Bone marrow (tissue), 2 donors: ENCODE measurements around the gene IGLL1.

Experiments
- DNase-seq, 2 donors: peaks; one replicate each; lab custom pipeline; 2025; lab: John Stamatoyannopoulos, UW

The IGLL1 gene

DNA sequence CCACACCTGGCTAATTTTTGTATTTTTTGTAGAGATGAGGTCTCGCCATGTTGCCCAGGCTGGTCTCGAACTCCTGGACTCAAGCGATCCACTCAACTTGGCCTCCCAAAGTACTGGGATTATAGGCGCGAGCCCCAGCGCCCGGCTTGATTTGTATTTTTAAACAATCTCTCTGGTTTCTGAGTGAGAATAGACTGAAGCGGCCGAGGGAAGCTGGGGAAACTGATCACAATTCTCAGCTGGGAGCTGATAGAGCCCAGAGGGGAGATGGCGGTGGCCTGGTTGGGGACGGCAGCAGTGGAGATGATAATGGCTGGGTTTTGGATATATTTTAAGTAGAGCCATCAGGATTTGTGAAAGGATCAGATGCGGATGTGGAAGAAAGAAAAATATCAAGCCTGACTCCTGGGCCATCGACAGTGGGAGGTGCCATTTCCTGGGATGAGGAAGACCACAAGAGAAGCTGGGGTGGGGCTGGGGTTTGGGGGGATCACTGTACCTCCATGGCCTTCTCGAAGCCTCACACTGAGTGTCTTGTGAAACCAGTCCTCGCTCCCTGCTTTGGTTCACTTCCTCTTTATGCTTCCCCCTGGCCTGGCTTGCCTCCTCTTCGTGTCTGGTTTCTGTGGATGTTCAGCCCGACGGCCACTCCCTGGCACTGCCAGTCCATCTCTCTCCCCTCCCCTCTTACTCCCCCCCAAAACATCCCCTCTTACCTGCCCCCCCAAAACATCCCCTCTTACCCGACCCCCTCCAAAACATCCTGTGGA, 51.9 kb downstream of the IGLL1 start:
- no peak for DNase-seq

GRCh38 chr22:23526596-23527316, 53.3 kb downstream of the IGLL1 start:
- no peak for DNase-seq

DNA sequence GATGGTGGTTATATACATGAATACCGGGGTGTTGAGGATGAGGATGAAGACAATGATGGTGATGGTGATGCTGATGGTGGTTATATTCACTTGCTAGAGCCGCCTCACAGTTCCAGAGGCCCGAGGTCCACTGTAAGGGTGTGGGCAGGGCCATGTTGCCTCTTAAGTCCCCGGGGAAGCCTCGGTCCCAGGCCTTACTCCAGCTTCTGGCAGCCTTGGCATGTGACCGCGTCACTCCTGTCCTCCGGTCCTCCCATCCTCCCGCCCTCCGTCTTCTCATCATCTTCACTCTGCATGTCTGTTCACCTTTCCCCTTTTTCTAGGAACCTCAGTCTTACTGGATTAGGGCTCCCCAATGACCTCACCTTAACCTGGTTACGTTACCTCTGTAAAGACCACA, 54.6 kb downstream of the IGLL1 start:
- no peak for DNase-seq

DNA sequence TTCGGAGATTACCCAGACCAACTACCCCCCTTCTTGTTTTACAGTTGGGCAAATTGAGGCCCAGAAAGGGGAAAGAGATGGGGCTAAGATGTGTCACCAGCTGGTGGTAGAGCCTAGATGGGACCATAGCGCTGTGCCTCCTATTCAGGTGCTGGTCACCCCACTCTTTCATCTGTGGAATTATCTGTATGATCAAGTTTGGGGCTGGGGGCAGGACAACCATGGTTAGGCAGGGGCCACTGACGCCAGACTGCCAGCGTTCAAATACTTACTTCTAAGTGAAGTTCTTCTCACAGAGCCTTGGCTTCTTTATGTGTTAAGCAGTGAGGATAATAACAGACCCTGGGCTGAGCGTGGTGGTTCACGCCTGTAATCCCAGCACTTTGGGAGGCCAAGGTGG, 55.9 kb downstream of the IGLL1 start:
- DNase-seq, result no peak

DNA sequence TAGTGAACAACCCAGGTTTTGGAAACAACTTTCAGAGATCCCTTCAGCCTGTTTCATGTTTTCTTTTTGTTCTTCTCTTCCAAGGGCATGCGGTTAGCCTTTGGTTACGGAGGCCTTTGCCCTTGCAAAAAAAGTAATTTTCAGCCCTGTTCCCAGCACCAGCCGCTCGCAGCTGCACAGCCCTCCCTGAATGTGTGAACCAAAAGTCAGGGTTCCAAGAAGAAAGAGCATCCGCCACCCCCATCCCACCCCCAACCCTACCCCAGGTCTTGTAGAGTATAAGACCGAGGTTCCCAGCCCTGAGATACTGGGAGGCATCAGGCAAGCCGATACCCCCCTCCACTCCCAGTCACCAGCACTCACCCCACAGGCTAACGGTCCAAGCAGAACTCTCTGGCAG, 56.4 kb downstream of the IGLL1 start:
- DNase-seq, result no peak
